ENCODE results near the gene GNB1L.

- no peak for TF ChIP-seq ZNF275 (CRISPR knock-in tag; IDR thresholded peaks at IDR 0.05; ENCODE audit: borderline replicate concordance)
- TF ChIP-seq, protein P1, sequence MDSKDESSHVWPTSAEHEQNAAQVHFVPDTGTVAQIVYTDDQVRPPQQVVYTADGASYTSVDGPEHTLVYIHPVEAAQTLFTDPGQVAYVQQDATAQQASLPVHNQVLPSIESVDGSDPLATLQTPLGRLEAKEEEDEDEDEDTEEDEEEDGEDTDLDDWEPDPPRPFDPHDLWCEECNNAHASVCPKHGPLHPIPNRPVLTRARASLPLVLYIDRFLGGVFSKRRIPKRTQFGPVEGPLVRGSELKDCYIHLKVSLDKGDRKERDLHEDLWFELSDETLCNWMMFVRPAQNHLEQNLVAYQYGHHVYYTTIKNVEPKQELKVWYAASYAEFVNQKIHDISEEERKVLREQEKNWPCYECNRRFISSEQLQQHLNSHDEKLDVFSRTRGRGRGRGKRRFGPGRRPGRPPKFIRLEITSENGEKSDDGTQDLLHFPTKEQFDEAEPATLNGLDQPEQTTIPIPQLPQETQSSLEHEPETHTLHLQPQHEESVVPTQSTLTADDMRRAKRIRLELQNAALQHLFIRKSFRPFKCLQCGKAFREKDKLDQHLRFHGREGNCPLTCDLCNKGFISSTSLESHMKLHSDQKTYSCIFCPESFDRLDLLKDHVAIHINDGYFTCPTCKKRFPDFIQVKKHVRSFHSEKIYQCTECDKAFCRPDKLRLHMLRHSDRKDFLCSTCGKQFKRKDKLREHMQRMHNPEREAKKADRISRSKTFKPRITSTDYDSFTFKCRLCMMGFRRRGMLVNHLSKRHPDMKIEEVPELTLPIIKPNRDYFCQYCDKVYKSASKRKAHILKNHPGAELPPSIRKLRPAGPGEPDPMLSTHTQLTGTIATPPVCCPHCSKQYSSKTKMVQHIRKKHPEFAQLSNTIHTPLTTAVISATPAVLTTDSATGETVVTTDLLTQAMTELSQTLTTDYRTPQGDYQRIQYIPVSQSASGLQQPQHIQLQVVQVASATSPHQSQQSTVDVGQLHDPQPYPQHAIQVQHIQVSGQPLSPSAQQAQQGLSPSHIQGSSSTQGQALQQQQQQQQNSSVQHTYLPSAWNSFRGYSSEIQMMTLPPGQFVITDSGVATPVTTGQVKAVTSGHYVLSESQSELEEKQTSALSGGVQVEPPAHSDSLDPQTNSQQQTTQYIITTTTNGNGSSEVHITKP (CRISPR knock-in tag; IDR thresholded peaks at IDR 0.05; ENCODE audit: low read depth), result no peak
- TF ChIP-seq, protein P2, sequence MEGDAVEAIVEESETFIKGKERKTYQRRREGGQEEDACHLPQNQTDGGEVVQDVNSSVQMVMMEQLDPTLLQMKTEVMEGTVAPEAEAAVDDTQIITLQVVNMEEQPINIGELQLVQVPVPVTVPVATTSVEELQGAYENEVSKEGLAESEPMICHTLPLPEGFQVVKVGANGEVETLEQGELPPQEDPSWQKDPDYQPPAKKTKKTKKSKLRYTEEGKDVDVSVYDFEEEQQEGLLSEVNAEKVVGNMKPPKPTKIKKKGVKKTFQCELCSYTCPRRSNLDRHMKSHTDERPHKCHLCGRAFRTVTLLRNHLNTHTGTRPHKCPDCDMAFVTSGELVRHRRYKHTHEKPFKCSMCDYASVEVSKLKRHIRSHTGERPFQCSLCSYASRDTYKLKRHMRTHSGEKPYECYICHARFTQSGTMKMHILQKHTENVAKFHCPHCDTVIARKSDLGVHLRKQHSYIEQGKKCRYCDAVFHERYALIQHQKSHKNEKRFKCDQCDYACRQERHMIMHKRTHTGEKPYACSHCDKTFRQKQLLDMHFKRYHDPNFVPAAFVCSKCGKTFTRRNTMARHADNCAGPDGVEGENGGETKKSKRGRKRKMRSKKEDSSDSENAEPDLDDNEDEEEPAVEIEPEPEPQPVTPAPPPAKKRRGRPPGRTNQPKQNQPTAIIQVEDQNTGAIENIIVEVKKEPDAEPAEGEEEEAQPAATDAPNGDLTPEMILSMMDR (CRISPR knock-in tag; IDR thresholded peaks at IDR 0.05), result no peak
- no peak for TF ChIP-seq JUNB (CRISPR knock-in tag; IDR thresholded peaks at IDR 0.05; ENCODE audit: borderline replicate concordance)
Observed at GRCh38 chr22:19743081-19743480, 111.6 kb downstream of the GNB1L start.

Measured in HepG2 (cell line).